IMR-90 (cell line): ENCODE measurements around the gene ZSCAN10. TPM values are rescaled to one million over a fixed set of nuclear protein-coding genes. Genes with fewer than 3 reads are reported as not detected.

Source experiments
- ATAC-seq: fragments of 200-7000 bp; cut with Tn5 transposase; 2 replicates; pipeline ENCODE4 v1.9.1; 2020; ENCODE audit warnings: low read depth, mild to moderate bottlenecking, moderate library complexity
- BruUV-seq: library from RNA; stranded (reverse); fragments of 400-500 nt; replicated peaks from 2 replicates; lab custom pipeline; 2021; lab: Mats Ljungman, UMichigan
- CTCF ChIA-PET: fragments of 300-600 bp; formaldehyde crosslinking; extraction: SDS; loops from one replicate; lab custom pipeline; 2021; ENCODE audit warnings: antibody characterized with exemption; lab: Yijun Ruan, JAX
- POLR2A ChIA-PET: fragments of 300-600 bp; sonication (Branson Sonifier 250); formaldehyde crosslinking; loops from one replicate; lab custom pipeline; 2022; ENCODE audit warnings: antibody characterized with exemption; ENCODE audit not compliant: unreplicated experiment; lab: Charles Lee
- DNase-seq: peaks from one replicate; pipeline ENCODE4 v3.0.0; 2013
- H2AFZ ChIP-seq: replicated peaks from 2 replicates; pipeline ENCODE3; 2013; ENCODE audit warnings: low read length, mild to moderate bottlenecking; ENCODE audit not compliant: poor library complexity
- H2AK5ac ChIP-seq: 2 replicates; pipeline ENCODE4 v1.6.1; 2013; ENCODE audit warnings: low read depth, low read length, inconsistent platforms
- H2AK9ac ChIP-seq: replicated peaks from 2 replicates; pipeline ENCODE3; 2013; ENCODE audit warnings: mild to moderate bottlenecking, low read depth, low read length, moderate library complexity; ENCODE audit not compliant: poor library complexity
- H2BK120ac ChIP-seq: 2 replicates; pipeline ENCODE4 v1.6.1; 2013; ENCODE audit warnings: low read depth, low read length, inconsistent platforms
- H2BK15ac ChIP-seq: 3 replicates; pipeline ENCODE4 v1.6.1; 2013; ENCODE audit warnings: low read depth, low read length, inconsistent platforms
- H2BK20ac ChIP-seq: 2 replicates; pipeline ENCODE4 v1.6.1; 2013; ENCODE audit warnings: low read depth, mild to moderate bottlenecking, inconsistent platforms, low read length, moderate library complexity
- H2BK5ac ChIP-seq: 2 replicates; pipeline ENCODE4 v1.6.1; 2013; ENCODE audit warnings: mild to moderate bottlenecking, low read depth, low read length, inconsistent platforms; ENCODE audit not compliant: poor library complexity, severe bottlenecking
- H3K14ac ChIP-seq: replicated peaks from 2 replicates; pipeline ENCODE4 v1.6.1; 2013; ENCODE audit warnings: low read depth, low read length, inconsistent platforms
- H3K18ac ChIP-seq: 2 replicates; pipeline ENCODE4 v1.6.1; 2013; ENCODE audit warnings: low read depth, low read length, control low read depth
- H3K23ac ChIP-seq: 2 replicates; pipeline ENCODE4 v1.6.1; 2013; ENCODE audit warnings: low read depth, low read length, inconsistent platforms
- H3K27ac ChIP-seq: 2 replicates; pipeline ENCODE4 v1.5.1; 2013; ENCODE audit warnings: mild to moderate bottlenecking, control low read depth, low read length; ENCODE audit not compliant: insufficient read depth
- H3K27me3 ChIP-seq: 2 replicates; pipeline ENCODE4 v1.6.1; 2013; ENCODE audit warnings: low read length; ENCODE audit not compliant: control insufficient read depth, insufficient read depth
- H3K36me3 ChIP-seq: 2 replicates; pipeline ENCODE4 v1.6.1; 2013; ENCODE audit warnings: low read length, mixed read lengths; ENCODE audit not compliant: control insufficient read depth, insufficient read depth
- H3K4ac ChIP-seq: 2 replicates; pipeline ENCODE4 v1.6.1; 2013; ENCODE audit warnings: low read depth, low read length, inconsistent platforms
- H3K4me1 ChIP-seq: 2 replicates; pipeline ENCODE4 v1.6.1; 2013; ENCODE audit warnings: low read length, mixed read lengths; ENCODE audit not compliant: control insufficient read depth, insufficient read depth
- H3K4me2 ChIP-seq: 2 replicates; pipeline ENCODE4 v1.6.1; 2013; ENCODE audit warnings: low read depth, mild to moderate bottlenecking, control low read depth, low read length, moderate library complexity
- H3K4me3 ChIP-seq: 2 replicates; pipeline ENCODE4 v1.5.1; 2013; ENCODE audit warnings: low read depth, mild to moderate bottlenecking, control low read depth, low read length, moderate library complexity; ENCODE audit not compliant: insufficient read depth
- H3K56ac ChIP-seq: 2 replicates; pipeline ENCODE4 v1.6.1; 2013; ENCODE audit warnings: low read length, inconsistent platforms; ENCODE audit not compliant: insufficient read depth; ENCODE audit errors: extremely low read depth
- H3K79me1 ChIP-seq, 2 experiments: 2 replicates each; pipeline ENCODE4 v1.6.1; 2013; ENCODE audit warnings: low read length in 2 of 2, inconsistent platforms in 1 of 2, low read depth in 1 of 2
- H3K9ac ChIP-seq: 2 replicates; pipeline ENCODE4 v1.6.1; 2013; ENCODE audit warnings: low read depth, low read length, control low read depth
- H3K9me1 ChIP-seq: 2 replicates; pipeline ENCODE4 v1.6.1; 2013; ENCODE audit warnings: low read length, inconsistent platforms; ENCODE audit not compliant: insufficient read depth
- H3K9me3 ChIP-seq: 2 replicates; pipeline ENCODE4 v1.6.1; 2013; ENCODE audit warnings: low read length; ENCODE audit not compliant: control insufficient read depth, insufficient read depth
- H4K20me1 ChIP-seq: 2 replicates; pipeline ENCODE4 v1.6.1; 2013; ENCODE audit warnings: low read length, inconsistent platforms; ENCODE audit not compliant: insufficient read depth
- H4K5ac ChIP-seq: 2 replicates; pipeline ENCODE4 v1.6.1; 2013; ENCODE audit warnings: mild to moderate bottlenecking, low read depth, low read length, control low read depth
- H4K8ac ChIP-seq, 2 experiments: 2 replicates each; pipeline ENCODE4 v1.6.1; 2013; ENCODE audit warnings: low read depth in 2 of 2, low read length in 2 of 2, control low read depth in 1 of 2, inconsistent platforms in 1 of 2
- H4K91ac ChIP-seq: 2 replicates; pipeline ENCODE4 v1.6.1; 2013; ENCODE audit warnings: low read depth, low read length, inconsistent platforms; ENCODE audit not compliant: insufficient read depth
- CEBPB ChIP-seq: IDR thresholded peaks from 2 replicates; pipeline ENCODE4 v1.6.1; 2012; ENCODE audit warnings: low read depth, low read length, improper control_type of control experiment
- CHD1 ChIP-seq: IDR thresholded peaks from 2 replicates; pipeline ENCODE4 v1.6.1; 2012; ENCODE audit warnings: low read depth, low read length, improper control_type of control experiment
- FOS ChIP-seq: fragments of 150-350 bp; IDR thresholded peaks from 2 replicates; pipeline ENCODE4 v1.6.1; 2016; ENCODE audit warnings: low read depth, low read length
- MAFK ChIP-seq: IDR thresholded peaks from 2 replicates; pipeline ENCODE4 v1.6.1; 2012; ENCODE audit warnings: low read depth, low read length, improper control_type of control experiment
- MXI1 ChIP-seq: IDR thresholded peaks from 2 replicates; pipeline ENCODE4 v1.6.1; 2012; ENCODE audit warnings: low read depth, mild to moderate bottlenecking, low read length, moderate library complexity, borderline replicate concordance
- NFE2L2 ChIP-seq: fragments of 150-350 bp; IDR thresholded peaks from 2 replicates; pipeline ENCODE4 v1.6.1; 2016; ENCODE audit warnings: low read depth, mild to moderate bottlenecking, low read length
- RAD21 ChIP-seq: IDR thresholded peaks from 2 replicates; pipeline ENCODE4 v1.6.1; 2012; ENCODE audit warnings: low read length, improper control_type of control experiment
- RCOR1 ChIP-seq: IDR thresholded peaks from 2 replicates; pipeline ENCODE4 v1.6.1; 2012; ENCODE audit warnings: mild to moderate bottlenecking, low read length, improper control_type of control experiment; ENCODE audit not compliant: insufficient replicate concordance
- RFX5 ChIP-seq: IDR thresholded peaks from 2 replicates; pipeline ENCODE4 v1.8.0; 2012; ENCODE audit warnings: low read depth, mild to moderate bottlenecking, low read length, moderate library complexity
- SMC3 ChIP-seq: fragments of 150-350 bp; IDR thresholded peaks from 2 replicates; pipeline ENCODE4 v1.6.1; 2016; ENCODE audit warnings: low read depth, mild to moderate bottlenecking, antibody characterized with exemption, low read length, moderate library complexity
- whole genome bisulfite sequencing, 2 experiments: methylation state at CpG; one replicate each; pipeline versions ENCODE4 v1.1.5 to v1.1.7; 2013; ENCODE audit warnings: missing lambda C conversion rate in 2 of 2; ENCODE audit not compliant: insufficient read length in 1 of 2; ENCODE audit errors: extremely low coverage in 2 of 2; 5-methylcytosine and 5-hydroxymethylcytosine counted together
- dilution Hi-C: fragments of 300-500 bp; cut with HindIII; formaldehyde crosslinking; loops from one replicate; pipeline ENCODE4 v1.14.3; 2018; ENCODE audit warnings: low sequenced_read_pairs; ENCODE audit not compliant: unreplicated experiment
- in situ Hi-C: fragments of 300-500 bp; cut with MboI; formaldehyde crosslinking; loops from 3 replicates; pipeline ENCODE4 v1.14.3; 2019; ENCODE audit warnings: low sequenced_read_pairs, inconsistent platforms, mixed read lengths
- intact Hi-C: fragments of 100-400 bp; cut with micrococcal nuclease; formaldehyde crosslinking; loops from 2 replicates; pipeline ENCODE4 v1.10.0; 2022
- polyA plus RNA-seq, 3 experiments: library from polyadenylated mRNA; depleted of rRNA; stranded (reverse); fragments of >200 nt; gene quantifications; 2 replicates each; pipeline ENCODE4 v1.2.3, GENCODE V29; 2012; ENCODE audit warnings: low replicate concordance in 1 of 3
- total RNA-seq: library from RNA; depleted of rRNA; stranded (reverse); fragments of >200 nt; gene quantifications from 2 replicates; pipeline ENCODE4 v1.2.3, GENCODE V29; 2012
- TF ChIP-seq, protein P1 (sequence below): conservative IDR thresholded peaks from 2 replicates; pipeline ENCODE4 v1.5.1; 2012; ENCODE audit warnings: mild to moderate bottlenecking, low read depth, low read length, improper control_type of control experiment

ZSCAN10 gene
- total and polyA plus RNA-seq, 2 of the 4 experiments (the other 2 are of a cell fraction): not detected

DNA sequence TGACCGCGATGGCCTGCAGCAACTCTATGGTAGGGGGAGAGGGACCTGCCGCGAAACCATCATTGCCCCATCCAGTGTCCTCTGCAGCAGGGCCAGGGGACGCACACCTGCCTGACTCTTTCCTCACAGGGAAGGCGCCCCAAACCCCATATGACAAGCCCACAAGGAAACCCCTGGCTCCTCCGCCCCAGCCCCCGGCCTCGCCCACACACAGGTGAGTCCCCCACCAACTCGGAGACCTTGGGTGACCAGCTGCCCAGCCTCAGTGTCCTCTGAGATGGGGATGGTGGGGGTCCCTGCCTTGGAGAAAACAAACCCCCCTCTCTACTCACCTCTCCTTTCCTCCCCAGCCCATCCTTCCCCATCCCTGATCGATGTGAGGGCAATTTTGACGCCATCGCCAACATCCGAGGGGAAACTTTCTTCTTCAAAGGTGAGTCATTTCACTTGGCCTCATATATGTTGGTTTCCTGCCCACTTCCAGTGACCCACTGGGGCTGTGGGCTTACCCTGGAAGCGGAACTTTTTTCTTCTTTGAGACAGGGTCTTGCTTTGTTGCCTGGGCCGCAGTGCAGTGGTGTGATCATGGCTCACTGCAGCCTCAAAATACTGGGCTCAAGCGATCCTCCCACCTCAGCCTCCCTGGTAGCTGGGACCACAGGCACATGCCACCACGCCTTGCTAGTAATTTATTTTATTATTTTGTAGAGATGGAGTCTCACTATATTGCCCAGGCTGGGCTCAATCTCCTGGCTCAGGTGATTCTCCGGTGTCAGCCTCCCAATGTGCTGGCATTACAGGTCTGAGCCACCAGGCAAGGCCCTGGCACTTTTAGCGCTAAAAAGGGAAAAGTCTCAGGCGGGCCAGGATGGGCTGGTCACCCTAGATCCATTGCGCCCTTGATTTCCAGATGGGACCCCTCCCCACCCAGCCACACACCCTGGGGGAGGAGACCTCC, 41.6 kb downstream of the ZSCAN10 start (continued):
- TF ChIP-seq NFE2L2: no peak
- no peak for TF ChIP-seq FOS
- TF ChIP-seq RAD21: no peak

DNA sequence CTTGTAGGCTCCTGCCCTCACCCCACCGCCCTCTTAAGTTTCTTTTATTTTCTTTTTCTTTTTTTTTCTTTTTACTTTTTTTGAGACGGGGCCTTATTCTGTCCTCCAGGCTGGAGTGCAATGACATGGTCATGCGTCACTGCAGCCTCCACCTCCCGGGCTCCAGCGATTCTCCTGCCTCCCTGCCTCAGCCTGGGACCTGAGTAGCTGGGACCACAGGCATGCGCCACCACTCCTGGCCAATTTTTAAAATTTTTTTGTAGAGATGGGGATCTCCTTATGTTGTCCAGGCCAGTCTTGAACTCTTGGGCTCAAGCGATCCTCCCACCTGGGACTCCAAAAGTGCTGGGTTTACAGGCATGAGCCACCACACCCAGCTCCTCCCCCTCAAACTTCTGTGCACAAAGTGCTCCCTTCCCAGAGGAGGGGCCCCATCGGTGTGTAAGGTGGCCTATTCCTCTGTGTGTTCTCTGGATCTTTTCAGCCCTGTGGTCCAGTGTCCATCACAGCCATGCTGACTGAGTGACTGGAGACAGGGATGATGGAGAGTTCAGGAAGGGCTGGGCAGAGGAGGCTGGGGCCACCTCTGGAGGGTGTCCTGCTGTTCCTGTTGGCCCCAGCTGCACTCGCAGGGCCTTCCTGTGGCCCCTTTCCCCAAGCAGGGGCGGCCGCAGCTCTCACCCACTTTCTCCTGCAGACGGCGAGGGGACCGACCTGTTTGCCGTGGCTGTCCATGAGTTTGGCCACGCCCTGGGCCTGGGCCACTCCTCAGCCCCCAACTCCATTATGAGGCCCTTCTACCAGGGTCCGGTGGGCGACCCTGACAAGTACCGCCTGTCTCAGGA, 42.5 kb downstream of the ZSCAN10 start:
- no peak overlapping the region for H3K18ac ChIP-seq
- H3K36me3 ChIP-seq: no peaks in the 10 kb centered on the region
- no peak overlapping the region for H3K9ac ChIP-seq
- no peaks in the 10 kb centered on the region for H3K9me3 ChIP-seq
- in situ Hi-C loops (no loop called here), dilution Hi-C loops (no loop called here), intact Hi-C loops (no loop called here)
- H4K8ac ChIP-seq: no peak overlapping the region
- POLR2A ChIA-PET: no interaction called here
- no peak overlapping the region for H2AK9ac ChIP-seq
- H3K27me3 ChIP-seq: no peaks in the 10 kb centered on the region
- H2BK15ac ChIP-seq: no peak overlapping the region
- H4K91ac ChIP-seq: no peak overlapping the region
- no peak overlapping the region for H3K4me3 ChIP-seq
- peaks cover 5% of the 10 kb centered on the region for H3K4me1 ChIP-seq
- H2BK120ac ChIP-seq: no peak overlapping the region
- DNase-seq: no peak
- no peak overlapping the region for H2BK20ac ChIP-seq
- H2AK5ac ChIP-seq: no peak overlapping the region
- no peak overlapping the region for H3K23ac ChIP-seq
- no peak overlapping the region for H2BK5ac ChIP-seq
- WGBS, 2 experiments: 92% methylated on average over 6 of the region's 19 CpGs; no CpG with 5 or more reads in 1 of the 2 experiments
- no TSS peak for BruUV-seq
- H3K79me1 ChIP-seq: peaks cover 0 to 16% of the 10 kb centered on the region in 2 experiments; a peak in 1 of 4 replicates
- H4K20me1 ChIP-seq: no peaks in the 10 kb centered on the region; the same call in 1 of the 2 replicates
- peaks cover 10% of the 10 kb centered on the region for H3K9me1 ChIP-seq
- no peak overlapping the region for H3K4me2 ChIP-seq
- H3K14ac ChIP-seq: no peak overlapping the region
- H3K4ac ChIP-seq: no peak overlapping the region
- no peak overlapping the region for H2AFZ ChIP-seq
- no peak overlapping the region for H3K56ac ChIP-seq
- no peak for ATAC-seq
- no peak overlapping the region for H3K27ac ChIP-seq
- CTCF ChIA-PET: no interaction called here
- no peak overlapping the region for H4K5ac ChIP-seq
- TF ChIP-seq MXI1 (no peak), CEBPB (no peak), CHD1 (no peak), RFX5 (no peak), RAD21 (no peak), SMC3 (no peak), NFE2L2 (no peak), MAFK (no peak), RCOR1 (no peak)
- TF ChIP-seq, protein P1, sequence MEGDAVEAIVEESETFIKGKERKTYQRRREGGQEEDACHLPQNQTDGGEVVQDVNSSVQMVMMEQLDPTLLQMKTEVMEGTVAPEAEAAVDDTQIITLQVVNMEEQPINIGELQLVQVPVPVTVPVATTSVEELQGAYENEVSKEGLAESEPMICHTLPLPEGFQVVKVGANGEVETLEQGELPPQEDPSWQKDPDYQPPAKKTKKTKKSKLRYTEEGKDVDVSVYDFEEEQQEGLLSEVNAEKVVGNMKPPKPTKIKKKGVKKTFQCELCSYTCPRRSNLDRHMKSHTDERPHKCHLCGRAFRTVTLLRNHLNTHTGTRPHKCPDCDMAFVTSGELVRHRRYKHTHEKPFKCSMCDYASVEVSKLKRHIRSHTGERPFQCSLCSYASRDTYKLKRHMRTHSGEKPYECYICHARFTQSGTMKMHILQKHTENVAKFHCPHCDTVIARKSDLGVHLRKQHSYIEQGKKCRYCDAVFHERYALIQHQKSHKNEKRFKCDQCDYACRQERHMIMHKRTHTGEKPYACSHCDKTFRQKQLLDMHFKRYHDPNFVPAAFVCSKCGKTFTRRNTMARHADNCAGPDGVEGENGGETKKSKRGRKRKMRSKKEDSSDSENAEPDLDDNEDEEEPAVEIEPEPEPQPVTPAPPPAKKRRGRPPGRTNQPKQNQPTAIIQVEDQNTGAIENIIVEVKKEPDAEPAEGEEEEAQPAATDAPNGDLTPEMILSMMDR: no peak
